Astrocyte (in vitro differentiated cells and primary cell): ENCODE measurements around the gene PTPRN2. TPM values are rescaled to one million over a fixed set of nuclear protein-coding genes. Genes with fewer than 3 reads are reported as not detected.

Experiments used
- DNase-seq: peaks from one replicate; pipeline ENCODE4 v3.0.0-alpha.2; 2010; ENCODE audit warnings: low read depth
- FAIRE-seq: peaks from 2 replicates; lab custom pipeline; 2011; peaks lifted over from hg19 to GRCh38; lab: Jason Lieb, UNC
- H2AFZ ChIP-seq: 2 replicates; pipeline ENCODE4 v1.6.0; 2012; ENCODE audit warnings: low read depth, low read length, inconsistent platforms
- H3K27ac ChIP-seq: 2 replicates; pipeline ENCODE4 v1.5.1; 2011; ENCODE audit warnings: low read depth, low read length, inconsistent platforms
- H3K27me3 ChIP-seq: 2 replicates; pipeline ENCODE4 v1.6.0; 2011; ENCODE audit warnings: low read length, inconsistent platforms; ENCODE audit not compliant: insufficient read depth
- H3K36me3 ChIP-seq: 2 replicates; pipeline ENCODE4 v1.5.1; 2011; ENCODE audit warnings: low read length, inconsistent platforms; ENCODE audit not compliant: insufficient read depth
- H3K4me1 ChIP-seq: 2 replicates; pipeline ENCODE4 v1.5.1; 2011; ENCODE audit warnings: low read length, inconsistent platforms; ENCODE audit not compliant: insufficient read depth
- H3K4me2 ChIP-seq: 2 replicates; pipeline ENCODE4 v1.6.0; 2012; ENCODE audit warnings: low read length, inconsistent platforms
- H3K4me3 ChIP-seq: 2 replicates; pipeline ENCODE4 v1.5.1; 2011; ENCODE audit warnings: low read depth, mild to moderate bottlenecking, low read length, inconsistent platforms; ENCODE audit not compliant: insufficient read depth
- H3K79me2 ChIP-seq: 2 replicates; pipeline ENCODE4 v1.6.0; 2012; ENCODE audit warnings: mild to moderate bottlenecking, low read length, inconsistent platforms; ENCODE audit not compliant: insufficient read depth
- H3K9ac ChIP-seq: 2 replicates; pipeline ENCODE4 v1.6.0; 2012; ENCODE audit warnings: mild to moderate bottlenecking, low read length, inconsistent platforms
- H3K9me3 ChIP-seq: 2 replicates; pipeline ENCODE4 v1.5.1; 2012; ENCODE audit warnings: low read depth, mild to moderate bottlenecking, low read length, inconsistent platforms; ENCODE audit not compliant: insufficient read depth
- H4K20me1 ChIP-seq: 2 replicates; pipeline ENCODE4 v1.6.0; 2012; ENCODE audit warnings: low read length, inconsistent platforms; ENCODE audit not compliant: insufficient read depth
- H3K27ac Mint-ChIP-seq: one replicate; pipeline ENCODE4 v1.8.0; 2021; ENCODE audit warnings: mild to moderate bottlenecking, mixed read lengths; ENCODE audit not compliant: unreplicated experiment
- H3K27me3 Mint-ChIP-seq: one replicate; pipeline ENCODE4 v1.8.0; 2021; ENCODE audit warnings: low read depth, mixed read lengths; ENCODE audit not compliant: unreplicated experiment
- H3K36me3 Mint-ChIP-seq: one replicate; pipeline ENCODE4 v1.8.0; 2021; ENCODE audit warnings: low read depth, mixed read lengths; ENCODE audit not compliant: unreplicated experiment
- H3K4me1 Mint-ChIP-seq: one replicate; pipeline ENCODE4 v1.8.0; 2021; ENCODE audit warnings: low read depth, mixed read lengths; ENCODE audit not compliant: unreplicated experiment
- H3K4me3 Mint-ChIP-seq: one replicate; pipeline ENCODE4 v1.8.0; 2021; ENCODE audit warnings: mild to moderate bottlenecking, moderate library complexity, mixed read lengths; ENCODE audit not compliant: unreplicated experiment
- H3K9me3 Mint-ChIP-seq: one replicate; pipeline ENCODE4 v1.8.0; 2021; ENCODE audit warnings: mild to moderate bottlenecking, mixed read lengths; ENCODE audit not compliant: unreplicated experiment
- CTCF ChIP-seq: IDR thresholded peaks from 2 replicates; pipeline ENCODE4 v1.5.1; 2011; ENCODE audit warnings: low read depth, mild to moderate bottlenecking, inconsistent platforms, low read length, moderate library complexity; ENCODE audit not compliant: insufficient read depth
- EZH2 ChIP-seq: IDR thresholded peaks from 2 replicates; pipeline ENCODE4 v1.6.1; 2012; ENCODE audit warnings: mild to moderate bottlenecking, low read length, inconsistent platforms; ENCODE audit not compliant: insufficient read depth
- total RNA-seq: library from RNA; stranded (reverse); gene quantifications from 2 replicates; pipeline ENCODE4 v1.2.1, GENCODE V29; 2021

PTPRN2 gene
- total RNA-seq, 1 donor from 2014 or later, result 0.09 TPM

DNA sequence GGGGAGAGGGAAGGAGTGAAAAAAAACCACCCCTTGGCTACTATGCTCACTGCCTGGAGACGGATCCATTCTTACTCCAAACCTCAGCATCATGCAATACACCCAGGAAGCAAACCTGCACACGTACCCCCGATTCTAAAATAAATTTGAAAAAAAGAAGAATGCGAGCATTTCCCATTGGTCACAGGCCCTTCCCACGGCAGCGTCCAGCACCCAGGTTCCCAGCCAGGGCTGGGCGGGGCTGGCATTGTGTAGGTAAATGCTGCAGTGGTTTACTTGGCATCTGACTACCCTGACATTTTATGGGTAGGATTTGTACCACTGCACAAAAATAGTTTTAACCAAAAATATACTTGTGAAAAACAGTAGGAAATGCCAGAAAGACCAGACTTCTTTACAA, 831.9 kb downstream of the PTPRN2 start:
- Histone ChIP-seq H3K9ac (no peak overlapping the region), H3K4me1 (no peaks in the 10 kb centered on the region), H3K36me3 (no peaks in the 10 kb centered on the region), H3K4me2 (no peak overlapping the region), H3K79me2 (no peaks in the 10 kb centered on the region), H3K27me3 (no peaks in the 10 kb centered on the region), H3K27ac (no peak overlapping the region), H2AFZ (no peak overlapping the region), H3K4me3 (no peak overlapping the region), H4K20me1 (no peaks in the 10 kb centered on the region), H3K9me3 (no peaks in the 10 kb centered on the region)
- Mint-ChIP-seq H3K27ac (no peak overlapping the region), H3K4me3 (no peak overlapping the region), H3K36me3 (peaks cover 1% of the 10 kb centered on the region), H3K9me3 (peaks cover 32% of the 10 kb centered on the region), H3K27me3 (no peaks in the 10 kb centered on the region), H3K4me1 (no peaks in the 10 kb centered on the region)
- FAIRE-seq (no peak), DNase-seq (no peak)
- no peak for TF ChIP-seq CTCF
- TF ChIP-seq EZH2, result no peak

DNA sequence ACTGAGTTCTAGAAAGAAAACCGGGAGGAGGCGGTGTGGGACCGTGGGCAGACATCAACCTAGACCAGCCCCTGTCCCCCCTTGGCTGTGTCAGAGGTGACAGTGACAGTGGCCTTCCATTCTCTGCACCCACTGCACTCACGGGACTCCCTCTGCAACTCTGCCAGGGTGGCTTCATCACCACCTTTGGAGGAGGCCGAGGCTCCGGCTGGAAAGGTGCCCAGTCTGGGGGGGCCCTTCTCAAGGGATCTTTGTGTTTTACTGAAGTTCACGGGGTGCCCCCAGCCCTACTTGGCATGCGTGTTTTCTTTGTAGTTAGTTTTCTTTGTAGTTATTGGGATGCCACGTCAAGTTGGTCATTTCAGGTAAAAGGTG, 833.2 kb downstream of the PTPRN2 start:
- H3K9me3 ChIP-seq, result no peaks in the 10 kb centered on the region

More for the DNA sequence above, 833.2 kb downstream of the PTPRN2 start:
- Histone ChIP-seq H3K9ac (no peak overlapping the region), H3K4me3 (no peak overlapping the region), H3K4me2 (no peak overlapping the region), H3K4me1 (no peaks in the 10 kb centered on the region), H3K27me3 (no peaks in the 10 kb centered on the region), H4K20me1 (no peaks in the 10 kb centered on the region), H3K36me3 (no peaks in the 10 kb centered on the region), H3K79me2 (no peaks in the 10 kb centered on the region), H3K27ac (no peak overlapping the region), H2AFZ (no peak overlapping the region)
- no peak overlapping the region for H3K27ac Mint-ChIP-seq
- FAIRE-seq, result no peak
- DNase-seq, result no peak
- no peak for TF ChIP-seq EZH2
- no peak for TF ChIP-seq CTCF
- H3K4me3 Mint-ChIP-seq, result no peak overlapping the region
- no peaks in the 10 kb centered on the region for H3K4me1 Mint-ChIP-seq
- no peaks in the 10 kb centered on the region for H3K27me3 Mint-ChIP-seq
- no peaks in the 10 kb centered on the region for H3K36me3 Mint-ChIP-seq
- H3K9me3 Mint-ChIP-seq, result peaks cover 26% of the 10 kb centered on the region
